ENCODE results near the gene ZNF436.

DNA sequence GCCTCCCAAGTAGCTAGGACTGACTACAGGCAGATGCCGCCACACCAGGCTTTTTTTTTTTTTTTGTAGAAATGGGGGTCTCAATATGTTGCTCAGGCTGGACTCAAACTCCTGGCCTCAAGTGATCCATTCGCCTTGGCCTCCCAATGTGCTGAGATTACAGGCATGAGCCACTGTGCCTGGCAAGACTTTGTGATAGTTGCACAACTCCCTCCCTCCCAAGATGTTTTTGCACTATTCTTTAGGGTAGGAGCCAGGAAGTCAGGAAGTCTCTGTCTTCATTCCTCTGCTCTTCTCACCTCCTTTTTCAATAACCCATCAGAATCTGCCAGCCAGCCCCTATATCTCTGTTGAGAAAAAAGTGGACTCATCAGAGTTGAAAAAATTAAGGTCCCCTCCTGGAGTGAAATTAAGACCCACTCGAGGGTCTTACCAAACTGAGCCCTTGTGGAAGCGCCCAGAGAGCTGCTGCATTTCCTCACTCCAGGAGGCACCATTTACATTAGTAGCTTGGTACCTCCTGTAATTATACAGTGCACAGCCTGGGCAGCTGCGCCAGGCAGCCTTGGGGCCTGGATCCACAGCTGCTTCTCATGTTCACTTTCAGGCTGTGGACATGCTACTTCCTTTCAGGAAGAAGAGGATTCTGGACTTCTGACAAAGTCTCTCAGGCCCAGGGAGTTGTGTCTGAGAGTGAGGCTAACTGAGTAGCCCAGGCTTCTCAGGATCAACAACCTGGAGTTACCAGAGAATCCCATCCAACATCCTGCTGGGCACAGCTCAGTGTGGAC is 30.9 kb upstream of the ZNF436 start:
- TF ChIP-seq ZBTB1 (CRISPR knock-in tag; IDR thresholded peaks at IDR 0.05; ENCODE audit: borderline replicate concordance, low read depth): no peak
- TF ChIP-seq SIN3A (IDR thresholded peaks at IDR 0.05; ENCODE audit: borderline replicate concordance in 2 of 2, control insufficient read depth in 1 of 2, low read depth in 2 of 2, low read length in 2 of 2): no peak
- no peak for TF ChIP-seq EZH2 (IDR thresholded peaks at IDR 0.05; ENCODE audit: borderline replicate concordance, low read depth, low read length)
- TF ChIP-seq HCFC1 (IDR thresholded peaks at IDR 0.05; ENCODE audit: low read depth, low read length): no peak
- TF ChIP-seq RAD21 (CRISPR knock-in tag; conservative IDR thresholded peaks at IDR 0.05 in 1 of 2, IDR thresholded peaks at IDR 0.05 in 1 of 2): no peak
- no peak for TF ChIP-seq POLR2A (conservative IDR thresholded peaks at IDR 0.05)
- TF ChIP-seq, protein P1, sequence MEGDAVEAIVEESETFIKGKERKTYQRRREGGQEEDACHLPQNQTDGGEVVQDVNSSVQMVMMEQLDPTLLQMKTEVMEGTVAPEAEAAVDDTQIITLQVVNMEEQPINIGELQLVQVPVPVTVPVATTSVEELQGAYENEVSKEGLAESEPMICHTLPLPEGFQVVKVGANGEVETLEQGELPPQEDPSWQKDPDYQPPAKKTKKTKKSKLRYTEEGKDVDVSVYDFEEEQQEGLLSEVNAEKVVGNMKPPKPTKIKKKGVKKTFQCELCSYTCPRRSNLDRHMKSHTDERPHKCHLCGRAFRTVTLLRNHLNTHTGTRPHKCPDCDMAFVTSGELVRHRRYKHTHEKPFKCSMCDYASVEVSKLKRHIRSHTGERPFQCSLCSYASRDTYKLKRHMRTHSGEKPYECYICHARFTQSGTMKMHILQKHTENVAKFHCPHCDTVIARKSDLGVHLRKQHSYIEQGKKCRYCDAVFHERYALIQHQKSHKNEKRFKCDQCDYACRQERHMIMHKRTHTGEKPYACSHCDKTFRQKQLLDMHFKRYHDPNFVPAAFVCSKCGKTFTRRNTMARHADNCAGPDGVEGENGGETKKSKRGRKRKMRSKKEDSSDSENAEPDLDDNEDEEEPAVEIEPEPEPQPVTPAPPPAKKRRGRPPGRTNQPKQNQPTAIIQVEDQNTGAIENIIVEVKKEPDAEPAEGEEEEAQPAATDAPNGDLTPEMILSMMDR (IDR thresholded peaks at IDR 0.05 in 2 of 3, conservative IDR thresholded peaks at IDR 0.05 in 1 of 3; ENCODE audit: insufficient read depth in 2 of 3, low read depth in 1 of 3, low read length in 3 of 3): no peak
- TF ChIP-seq, protein P2, sequence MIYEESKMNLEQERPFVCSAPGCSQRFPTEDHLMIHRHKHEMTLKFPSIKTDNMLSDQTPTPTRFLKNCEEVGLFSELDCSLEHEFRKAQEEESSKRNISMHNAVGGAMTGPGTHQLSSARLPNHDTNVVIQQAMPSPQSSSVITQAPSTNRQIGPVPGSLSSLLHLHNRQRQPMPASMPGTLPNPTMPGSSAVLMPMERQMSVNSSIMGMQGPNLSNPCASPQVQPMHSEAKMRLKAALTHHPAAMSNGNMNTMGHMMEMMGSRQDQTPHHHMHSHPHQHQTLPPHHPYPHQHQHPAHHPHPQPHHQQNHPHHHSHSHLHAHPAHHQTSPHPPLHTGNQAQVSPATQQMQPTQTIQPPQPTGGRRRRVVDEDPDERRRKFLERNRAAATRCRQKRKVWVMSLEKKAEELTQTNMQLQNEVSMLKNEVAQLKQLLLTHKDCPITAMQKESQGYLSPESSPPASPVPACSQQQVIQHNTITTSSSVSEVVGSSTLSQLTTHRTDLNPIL (CRISPR knock-in tag; IDR thresholded peaks at IDR 0.05): no peak
- TF ChIP-seq, protein P3, sequence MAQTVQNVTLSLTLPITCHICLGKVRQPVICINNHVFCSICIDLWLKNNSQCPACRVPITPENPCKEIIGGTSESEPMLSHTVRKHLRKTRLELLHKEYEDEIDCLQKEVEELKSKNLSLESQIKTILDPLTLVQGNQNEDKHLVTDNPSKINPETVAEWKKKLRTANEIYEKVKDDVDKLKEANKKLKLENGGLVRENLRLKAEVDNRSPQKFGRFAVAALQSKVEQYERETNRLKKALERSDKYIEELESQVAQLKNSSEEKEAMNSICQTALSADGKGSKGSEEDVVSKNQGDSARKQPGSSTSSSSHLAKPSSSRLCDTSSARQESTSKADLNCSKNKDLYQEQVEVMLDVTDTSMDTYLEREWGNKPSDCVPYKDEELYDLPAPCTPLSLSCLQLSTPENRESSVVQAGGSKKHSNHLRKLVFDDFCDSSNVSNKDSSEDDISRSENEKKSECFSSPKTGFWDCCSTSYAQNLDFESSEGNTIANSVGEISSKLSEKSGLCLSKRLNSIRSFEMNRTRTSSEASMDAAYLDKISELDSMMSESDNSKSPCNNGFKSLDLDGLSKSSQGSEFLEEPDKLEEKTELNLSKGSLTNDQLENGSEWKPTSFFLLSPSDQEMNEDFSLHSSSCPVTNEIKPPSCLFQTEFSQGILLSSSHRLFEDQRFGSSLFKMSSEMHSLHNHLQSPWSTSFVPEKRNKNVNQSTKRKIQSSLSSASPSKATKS (CRISPR knock-in tag; IDR thresholded peaks at IDR 0.05): no peak
